ENCODE data around the gene NMU.
A peak's percentile ranks its signal among the peaks of the same experiment; 100 is the strongest.
"Not testable (repeated sequence)": the region's sequence is repeated elsewhere in the genome, so short reads cannot be mapped to it uniquely, and the experiment has no call there.

The NMU gene, protein sequence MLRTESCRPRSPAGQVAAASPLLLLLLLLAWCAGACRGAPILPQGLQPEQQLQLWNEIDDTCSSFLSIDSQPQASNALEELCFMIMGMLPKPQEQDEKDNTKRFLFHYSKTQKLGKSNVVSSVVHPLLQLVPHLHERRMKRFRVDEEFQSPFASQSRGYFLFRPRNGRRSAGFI

DNA sequence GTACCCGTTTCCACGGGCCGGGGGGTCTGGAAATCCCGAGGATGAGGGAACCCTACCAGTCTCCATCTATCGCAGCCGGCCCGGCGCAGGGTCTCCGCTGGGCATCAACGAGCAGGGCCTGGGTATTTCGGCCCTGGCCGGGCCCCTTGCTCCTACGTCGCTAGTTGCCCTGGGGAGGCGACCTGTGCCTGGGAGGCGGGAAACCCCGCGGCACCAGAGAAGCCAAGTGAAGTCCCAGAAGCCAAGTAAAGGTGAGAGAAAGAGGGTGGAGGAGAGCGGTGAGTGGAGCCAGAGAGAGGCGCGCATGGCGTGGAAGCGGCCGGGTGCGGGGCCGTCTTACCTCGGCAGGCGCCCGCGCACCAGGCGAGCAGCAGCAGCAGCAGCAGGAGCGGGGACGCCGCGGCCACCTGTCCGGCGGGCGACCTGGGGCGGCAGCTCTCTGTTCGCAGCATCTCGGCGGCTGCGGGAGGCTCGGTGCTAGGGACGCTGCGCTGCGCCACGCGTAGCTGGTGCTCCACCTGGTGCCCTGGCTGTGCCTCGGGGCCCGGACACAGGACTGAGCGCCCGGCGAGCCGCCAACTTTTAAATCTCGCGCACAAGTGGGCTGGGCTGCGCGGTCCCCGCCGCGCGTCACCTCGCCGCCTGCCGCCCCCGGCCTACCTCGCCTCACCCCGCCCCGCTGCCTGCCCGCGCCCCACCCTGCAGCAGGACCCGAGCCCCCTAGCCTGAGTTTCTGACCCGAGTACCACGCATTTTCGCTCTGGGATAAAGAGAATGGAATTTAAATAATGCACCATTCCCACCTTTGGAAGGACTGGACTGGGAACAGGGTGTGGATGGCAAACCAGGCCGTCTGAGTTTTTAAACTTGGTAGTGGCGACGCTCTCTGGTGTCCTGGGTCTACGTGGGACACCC, at the start of gene NMU:
NMU (minus strand) TSS at position 558 of the 915 bp plus-strand sequence; CDS start at position 452, 106 bp downstream.
- DNase-seq (ENCODE audit: low read depth in 2 of 2) = peak; percentile 19 to 28

DNA sequence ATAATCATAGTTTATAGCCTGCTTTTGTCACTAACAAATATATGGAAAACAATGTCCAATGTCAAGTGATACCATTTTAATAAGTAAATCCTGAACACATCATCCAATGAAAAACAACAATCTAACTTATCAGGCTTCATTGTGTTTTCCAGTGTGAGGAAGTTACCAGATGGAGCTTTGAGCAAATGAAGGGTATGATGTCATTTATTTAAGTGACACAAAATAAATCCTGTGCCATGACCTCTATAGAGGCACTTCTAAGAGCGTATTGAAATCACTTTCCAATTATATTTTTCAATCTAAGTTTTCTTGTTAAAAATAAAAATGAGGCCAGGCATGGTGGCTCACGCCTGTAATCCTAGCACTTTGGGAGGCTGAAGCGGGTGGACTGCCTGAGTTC, 48.2 kb upstream of the NMU start:
- DNase-seq (ENCODE audit: low read depth in 2 of 2) = no peak

DNA sequence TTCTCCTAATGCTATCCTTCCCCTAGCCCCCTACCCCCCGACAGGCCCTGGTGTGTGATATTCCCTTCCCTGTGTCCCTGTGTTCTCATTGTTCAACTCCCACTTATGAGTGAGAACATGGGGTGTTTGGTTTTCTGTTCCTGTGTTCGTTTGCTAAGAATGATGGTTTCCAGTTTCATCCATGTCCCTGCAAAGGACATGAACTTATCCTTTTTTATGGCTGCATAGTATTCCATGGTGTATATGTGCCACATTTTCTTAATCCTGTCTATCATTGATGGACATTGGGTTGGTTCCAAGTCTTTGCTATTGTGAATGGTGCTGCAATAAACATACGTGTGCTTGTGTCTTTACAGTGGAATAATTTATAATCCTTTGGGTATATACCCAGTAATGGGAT, 46.7 kb upstream of the NMU start:
- DNase-seq (ENCODE audit: low read depth in 2 of 2) = not testable (repeated sequence)

DNA sequence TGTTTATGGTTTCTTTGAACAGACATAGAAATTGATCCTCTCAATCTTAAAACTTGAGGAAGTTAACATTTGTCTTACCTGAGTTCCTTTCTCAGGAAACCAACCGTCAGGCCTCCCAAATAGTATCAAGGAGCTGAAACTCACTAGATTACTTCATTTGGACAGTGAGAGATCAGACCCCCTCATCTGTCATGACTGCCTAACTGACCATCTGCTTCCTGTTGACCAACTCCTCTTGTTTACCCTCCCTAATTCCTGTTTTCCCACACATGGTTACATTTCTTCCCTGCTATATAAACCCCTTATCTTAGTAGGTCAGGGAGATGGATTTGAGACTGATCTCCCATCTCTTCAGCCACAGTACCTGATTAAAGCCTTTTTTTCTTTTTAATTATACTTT, 46.2 kb upstream of the NMU start:
- DNase-seq (ENCODE audit: low read depth in 2 of 2) = no peak

DNA sequence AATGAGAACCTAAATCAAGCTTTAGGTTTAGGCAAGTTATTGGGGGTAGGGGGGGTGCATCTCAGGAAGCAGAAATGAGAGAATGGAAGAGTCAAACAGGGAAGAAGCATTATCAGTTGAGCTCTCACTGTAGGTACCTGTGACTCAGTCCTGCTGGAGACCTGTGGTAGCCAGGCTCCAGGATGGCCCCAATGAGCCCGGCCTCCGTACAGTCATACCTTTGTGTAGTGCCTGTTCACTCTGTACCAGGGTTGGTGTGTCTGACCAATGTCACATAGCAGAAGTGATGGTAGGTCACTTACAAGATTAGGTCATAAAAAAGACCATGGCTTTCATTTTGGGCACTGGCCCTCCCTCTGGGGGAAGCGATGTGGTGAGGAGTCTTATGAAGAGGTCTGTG, 45.3 kb upstream of the NMU start:
- DNase-seq (ENCODE audit: low read depth in 2 of 2) = no peak

DNA sequence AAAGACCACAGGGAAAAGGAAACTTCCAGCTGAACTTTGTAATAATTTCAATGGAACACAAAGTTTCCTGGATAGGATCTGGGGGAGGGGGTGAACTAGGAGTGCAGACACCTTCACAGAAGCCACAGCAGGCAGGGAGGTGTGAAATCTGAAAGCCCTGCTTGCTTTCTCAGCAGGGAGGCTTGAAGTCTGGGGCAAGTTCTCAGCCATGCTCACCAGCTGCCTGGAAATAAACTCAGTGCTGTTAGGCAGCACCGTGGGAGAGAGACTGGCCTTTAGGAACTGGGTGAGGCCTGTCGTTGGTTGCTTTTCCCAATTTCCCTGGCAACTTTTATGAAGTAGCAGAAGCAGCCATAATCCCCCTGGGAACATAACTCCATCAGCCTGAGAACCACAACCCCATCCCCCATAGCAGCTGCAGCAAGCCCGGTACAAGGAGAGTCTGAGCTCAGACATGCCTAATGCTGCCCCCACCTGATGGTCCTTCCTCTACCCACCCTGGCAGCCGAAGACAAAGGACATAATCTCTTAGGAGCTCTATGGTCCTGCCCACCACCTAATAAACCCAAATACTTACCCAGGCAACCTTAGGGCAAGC, 39.2 kb upstream of the NMU start:
- no peak for DNase-seq (ENCODE audit: low read depth in 2 of 2)

DNA sequence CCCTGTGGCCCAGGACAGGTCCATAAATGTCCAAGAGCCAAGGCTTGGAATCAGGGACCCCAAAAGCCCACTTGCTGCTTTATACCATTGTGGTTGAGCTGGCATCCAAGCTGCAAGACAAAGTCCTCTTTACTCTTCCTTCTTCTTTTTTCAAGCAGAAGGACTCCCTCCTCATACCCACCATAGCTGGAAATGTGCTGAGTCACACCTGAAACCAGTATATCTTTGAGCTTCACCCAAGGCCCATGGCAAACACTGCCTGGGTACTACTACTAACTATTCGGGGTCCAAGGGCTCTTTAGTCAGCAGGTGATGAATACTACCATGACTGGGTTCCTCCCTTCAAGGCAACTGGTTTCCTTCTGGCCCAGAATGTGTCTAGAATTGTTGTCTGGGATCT, 37.3 kb upstream of the NMU start:
- no peak for DNase-seq (ENCODE audit: low read depth in 2 of 2)

DNA sequence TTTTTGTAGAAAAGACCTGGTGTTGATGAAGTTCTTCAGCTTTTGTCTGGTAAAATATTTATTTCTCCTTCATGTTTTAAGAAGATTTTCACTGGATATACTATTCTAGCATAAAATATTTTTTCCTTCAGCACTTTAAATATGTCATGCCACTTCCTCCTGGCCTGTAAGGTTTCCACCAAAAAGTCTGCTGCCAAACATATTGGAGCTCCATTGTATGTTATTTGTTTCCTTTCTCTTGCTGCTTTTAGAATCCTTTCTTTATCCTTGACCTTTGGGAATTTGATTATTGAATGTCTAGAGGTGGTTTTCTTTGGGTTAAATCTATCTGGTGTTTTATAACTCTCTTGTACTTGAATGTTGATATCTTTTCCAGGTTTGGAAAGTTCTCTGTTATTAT, 35.6 kb upstream of the NMU start:
- DNase-seq (ENCODE audit: low read depth in 2 of 2) = no peak

DNA sequence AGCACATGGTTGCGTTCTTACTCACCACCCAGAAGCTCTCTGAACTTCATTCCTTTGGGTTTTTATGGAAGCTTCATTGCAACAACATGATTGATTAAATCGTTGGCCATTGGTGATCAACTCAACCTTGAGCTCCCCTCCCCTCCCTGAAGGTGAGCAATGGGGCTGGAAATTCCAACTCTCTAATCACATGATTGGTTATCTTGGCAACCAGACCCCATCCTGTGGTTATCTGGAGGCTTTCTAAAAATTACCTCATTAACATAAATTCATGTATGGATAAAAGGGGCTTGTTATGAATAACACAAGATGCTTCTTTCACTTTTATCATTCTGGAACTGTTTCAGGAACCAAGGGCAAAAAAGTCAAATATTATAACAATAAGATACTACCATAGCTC, 34.6 kb upstream of the NMU start:
- no peak for DNase-seq (ENCODE audit: low read depth in 2 of 2)

DNA sequence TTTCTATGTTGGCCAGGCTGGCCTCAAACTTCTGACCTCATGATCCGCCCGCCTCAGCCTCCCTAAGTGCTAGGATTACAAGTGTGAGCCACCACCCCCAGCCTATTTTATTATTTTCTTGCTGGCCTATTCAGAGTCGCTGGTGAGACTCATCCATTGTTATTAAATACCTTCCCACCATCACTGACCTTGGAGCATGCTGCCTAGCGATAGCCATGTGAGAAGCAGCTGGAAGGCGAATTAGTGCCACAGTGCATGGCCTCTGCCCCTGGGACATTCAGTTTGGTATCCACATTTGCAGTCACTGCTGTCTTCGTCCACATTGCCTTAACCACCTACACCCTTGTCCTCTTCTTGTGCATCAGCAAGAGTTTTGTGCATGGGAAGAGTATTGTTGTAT, 32.4 kb upstream of the NMU start:
- no peak for DNase-seq (ENCODE audit: low read depth in 2 of 2)

DNA sequence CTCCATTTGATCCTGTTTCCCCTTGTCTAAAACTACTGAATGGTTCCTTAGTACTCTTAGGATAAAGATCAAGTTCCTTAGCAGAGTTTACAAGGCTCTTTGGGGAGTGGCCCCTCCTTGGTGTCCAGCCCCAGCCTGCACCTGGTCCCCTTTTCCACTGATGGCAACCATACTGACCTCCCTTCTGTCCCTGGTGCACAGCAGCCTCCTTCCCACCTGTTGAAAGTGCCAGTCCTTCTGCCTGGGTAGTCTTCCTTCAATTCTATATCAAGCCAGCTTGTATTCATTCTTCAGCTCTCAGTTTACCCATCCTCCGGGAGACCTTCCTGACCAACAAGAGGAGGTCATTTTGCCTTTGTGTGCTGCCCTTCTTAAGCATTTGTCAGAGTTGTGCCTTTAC, 30.4 kb upstream of the NMU start:
- DNase-seq (ENCODE audit: low read depth in 2 of 2) = no peak

DNA sequence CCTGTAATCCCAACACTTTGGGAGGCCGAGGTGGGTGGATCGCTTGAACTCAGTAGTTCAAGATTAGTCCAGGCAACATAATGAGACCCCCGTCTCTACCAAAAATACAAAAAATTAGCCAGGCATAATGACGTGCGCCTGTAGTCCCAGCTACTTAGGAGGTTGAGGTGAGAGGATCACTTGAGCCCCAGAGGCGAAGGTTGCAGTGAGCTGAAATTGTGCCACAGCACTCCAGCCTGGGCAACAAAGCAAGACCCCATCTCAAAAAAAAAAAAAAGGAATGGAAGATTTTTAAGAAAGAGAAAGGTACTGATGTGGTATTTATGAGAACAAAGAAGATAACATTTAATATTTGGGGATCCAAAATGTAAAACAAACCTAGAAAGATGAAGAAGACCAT, 27.0 kb upstream of the NMU start:
- DNase-seq (ENCODE audit: low read depth in 2 of 2) = no peak

DNA sequence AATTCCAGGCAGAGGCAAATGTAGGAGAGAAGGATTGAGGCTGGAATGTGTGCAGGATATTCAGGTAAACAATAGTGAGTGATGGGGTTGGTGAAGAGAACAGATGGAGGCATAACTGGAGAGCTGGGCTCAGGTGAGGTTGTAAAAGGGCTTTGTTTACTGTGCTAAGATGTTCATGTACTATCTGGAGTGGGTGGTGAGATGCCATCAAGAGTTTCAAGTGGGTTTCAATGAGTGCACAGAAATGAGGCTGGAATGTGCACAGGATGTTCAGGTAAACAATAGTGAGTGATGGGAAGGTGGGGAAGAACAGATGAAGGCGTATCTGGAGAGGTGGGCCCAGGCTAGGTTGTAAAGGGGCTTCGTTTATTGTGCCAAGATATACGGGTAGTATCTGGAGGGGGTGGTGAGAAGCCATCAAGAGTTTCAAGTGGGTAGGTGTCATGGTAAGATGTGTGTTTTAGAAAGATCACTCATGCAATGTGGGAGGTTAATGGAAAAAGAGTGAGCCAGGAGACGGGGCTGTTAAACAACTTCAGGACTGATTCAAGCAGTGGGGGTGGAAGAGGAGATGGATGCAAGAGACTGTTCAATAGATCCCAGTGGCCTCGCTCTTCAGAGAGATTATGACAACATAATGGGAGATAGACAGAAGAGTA, 25.4 kb upstream of the NMU start:
- DNase-seq (ENCODE audit: low read depth in 2 of 2) = no peak

DNA sequence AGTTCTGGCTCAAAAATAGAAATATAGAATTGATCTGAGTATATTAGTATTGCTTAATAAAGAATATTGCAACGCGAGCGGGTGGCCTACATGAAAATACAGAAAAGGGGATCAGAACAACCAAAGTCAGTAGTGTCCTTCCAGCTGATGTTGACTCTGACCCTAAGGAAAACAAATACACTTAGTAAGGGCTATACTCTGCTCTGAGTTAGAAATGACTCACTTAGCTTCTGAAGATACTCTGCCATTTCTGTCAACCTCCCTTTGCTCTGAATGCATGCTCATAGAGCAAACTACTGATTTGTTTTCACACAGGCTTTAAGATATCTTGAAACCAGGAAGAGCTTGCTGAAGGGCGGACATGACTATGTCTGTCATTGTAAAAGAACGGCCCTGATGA, 22.6 kb upstream of the NMU start:
- no peak for DNase-seq (ENCODE audit: low read depth in 2 of 2)

DNA sequence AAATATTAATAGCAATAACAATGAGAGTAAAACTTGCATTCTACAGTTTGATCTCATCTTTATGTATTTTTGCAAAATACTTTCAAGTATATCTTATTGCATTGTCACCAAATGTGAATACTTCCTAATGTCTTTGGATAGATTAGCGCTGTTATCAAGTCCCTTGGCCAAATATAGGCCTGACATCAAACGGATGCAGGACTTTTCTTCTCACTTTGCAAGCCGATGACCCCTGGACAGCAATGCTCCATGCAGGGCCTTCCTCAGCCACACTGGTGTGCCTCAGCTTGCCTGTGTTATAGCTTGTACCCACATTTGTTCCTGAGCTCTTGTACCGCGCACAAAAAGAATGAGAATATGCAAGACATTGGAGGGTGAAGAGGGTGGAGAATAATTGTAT, 18.0 kb upstream of the NMU start:
- no peak for DNase-seq (ENCODE audit: low read depth in 2 of 2)

DNA sequence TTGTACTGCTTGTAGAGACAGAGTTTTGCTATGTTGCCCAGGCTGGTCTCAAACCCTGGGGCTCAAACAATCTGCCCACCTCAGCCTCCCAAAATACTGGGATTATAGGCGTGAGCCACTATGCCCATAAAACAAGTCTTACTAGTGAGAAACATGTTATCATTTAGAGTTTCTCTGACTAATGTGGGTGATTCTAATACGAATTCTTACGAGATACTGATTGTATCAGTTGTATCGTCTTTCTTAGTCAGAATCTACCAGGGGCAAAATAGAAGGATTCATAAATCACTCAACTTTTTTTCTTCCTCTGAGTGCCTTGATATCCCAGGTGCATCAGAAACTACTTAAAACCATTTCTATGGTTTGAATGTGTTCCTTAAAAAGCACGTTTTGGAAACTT, 14.4 kb upstream of the NMU start:
- no peak for DNase-seq (ENCODE audit: low read depth in 2 of 2)

DNA sequence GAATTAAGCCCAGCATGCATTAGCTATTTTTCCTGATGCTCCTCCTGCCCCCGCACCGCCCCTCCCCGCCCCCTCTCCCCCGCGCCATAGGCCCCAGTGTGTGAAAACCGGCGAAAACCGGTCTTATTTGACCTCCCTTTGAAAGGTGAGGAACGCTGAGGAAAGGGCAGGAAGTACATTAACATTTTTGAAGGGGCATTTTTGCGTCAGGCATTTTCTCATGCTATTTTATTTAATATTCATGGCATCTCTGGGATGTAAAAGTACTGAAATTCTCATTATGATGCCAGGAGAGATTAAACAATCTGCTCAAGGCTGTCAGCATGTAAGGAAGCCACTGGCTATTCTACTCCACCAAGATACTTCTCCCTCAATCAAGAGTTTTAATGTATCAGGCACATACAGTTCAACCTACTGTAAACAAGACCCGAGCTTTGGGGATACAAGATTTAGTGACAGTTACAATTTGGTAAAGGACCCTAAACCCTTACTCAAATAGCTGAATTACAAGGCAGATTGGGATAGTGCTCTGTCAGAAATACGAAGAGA, 1.2 kb upstream of the NMU start:
- no peak for DNase-seq (ENCODE audit: low read depth in 2 of 2)

DNA sequence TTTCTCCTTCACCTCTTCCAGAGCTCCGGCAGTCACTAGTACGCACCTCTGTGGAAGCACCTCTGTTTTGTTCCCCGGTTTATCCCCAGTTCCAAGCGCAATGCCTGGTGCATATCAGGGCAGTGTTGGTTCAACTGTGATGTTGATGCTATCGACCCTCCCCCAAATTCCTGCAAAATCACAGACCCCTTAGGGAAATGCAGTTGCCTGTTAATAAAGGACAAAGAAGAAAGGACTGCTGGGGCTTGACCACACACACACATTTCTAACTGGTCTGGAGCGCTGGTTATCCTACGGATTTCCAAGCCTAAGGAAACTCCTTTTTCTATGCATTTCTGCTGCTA, 530 bp upstream of the NMU start:
- no peak for DNase-seq (ENCODE audit: low read depth in 2 of 2)

DNA sequence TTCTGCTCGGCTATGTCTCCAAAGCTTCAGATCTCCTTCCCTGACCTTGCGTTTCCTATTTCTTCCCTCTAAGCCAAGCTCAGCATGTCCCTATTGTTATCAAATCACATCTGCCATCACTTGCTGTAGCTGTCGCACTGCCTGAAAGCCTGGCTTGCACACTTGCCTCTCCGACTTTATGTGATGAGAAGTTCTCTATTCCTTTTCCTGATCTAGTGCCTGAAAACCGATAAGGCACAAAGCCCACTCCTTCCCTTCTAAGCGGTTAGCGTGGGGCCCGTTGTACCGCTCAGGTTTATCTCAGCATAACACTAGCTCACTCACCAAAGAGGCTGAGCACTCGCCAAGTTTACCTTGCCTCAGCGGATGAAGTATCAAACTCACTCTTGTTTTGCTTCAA, 816 bp downstream of the NMU start:
- no peak for DNase-seq (ENCODE audit: low read depth in 2 of 2)

DNA sequence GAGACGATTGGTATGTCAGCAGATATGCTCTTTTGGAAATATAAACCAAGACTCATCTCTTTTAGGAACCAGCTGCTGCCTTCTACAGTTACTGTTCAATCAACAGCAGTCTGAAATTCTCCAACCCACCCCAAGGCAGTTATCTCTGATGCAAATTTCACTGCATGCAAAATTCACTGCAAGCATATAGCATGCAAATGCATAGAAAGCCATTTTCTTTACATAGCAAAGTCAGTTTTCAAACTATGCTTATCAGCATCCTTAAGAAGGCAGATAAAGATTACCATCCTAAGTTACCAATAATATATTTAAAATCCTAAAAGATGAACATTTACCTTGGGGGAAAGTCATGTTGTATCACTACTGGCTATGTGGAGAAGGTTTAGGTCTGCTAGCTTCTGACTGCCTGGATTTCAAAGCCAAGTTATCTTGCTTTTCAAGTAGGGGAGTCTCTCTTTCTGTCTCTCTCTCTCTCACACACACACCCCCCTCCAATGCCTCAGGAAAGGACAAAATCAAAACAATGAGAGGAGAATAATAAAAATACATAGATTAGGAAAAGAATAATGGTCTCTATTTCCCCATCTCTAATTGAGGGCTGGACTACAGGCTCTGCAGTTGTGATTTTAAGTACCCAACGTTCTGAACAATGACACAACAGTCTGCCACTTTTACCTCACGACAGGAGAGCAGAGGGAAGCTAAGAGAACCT, 1.5 kb downstream of the NMU start:
- no peak for DNase-seq (ENCODE audit: low read depth in 2 of 2)

DNA sequence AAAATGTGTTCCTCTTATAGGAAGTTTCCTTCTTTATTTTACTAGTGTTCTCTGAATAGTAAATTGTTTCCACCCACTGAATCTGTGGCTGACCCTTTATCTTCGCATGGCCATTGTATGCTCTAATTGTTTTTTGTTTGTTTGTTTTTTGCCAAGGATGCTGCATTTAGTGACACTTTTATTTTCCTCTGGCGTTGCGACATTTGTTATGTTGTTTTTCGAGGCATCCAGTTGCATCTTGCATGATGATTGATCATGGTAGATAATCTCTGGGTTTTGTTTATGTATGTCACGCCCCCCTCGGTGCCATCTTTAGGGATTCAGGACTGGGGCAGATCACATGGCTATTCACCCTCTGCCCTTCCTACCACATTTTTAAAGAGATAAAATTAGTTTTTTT, 2.2 kb downstream of the NMU start:
- no peak for DNase-seq (ENCODE audit: low read depth in 2 of 2)

DNA sequence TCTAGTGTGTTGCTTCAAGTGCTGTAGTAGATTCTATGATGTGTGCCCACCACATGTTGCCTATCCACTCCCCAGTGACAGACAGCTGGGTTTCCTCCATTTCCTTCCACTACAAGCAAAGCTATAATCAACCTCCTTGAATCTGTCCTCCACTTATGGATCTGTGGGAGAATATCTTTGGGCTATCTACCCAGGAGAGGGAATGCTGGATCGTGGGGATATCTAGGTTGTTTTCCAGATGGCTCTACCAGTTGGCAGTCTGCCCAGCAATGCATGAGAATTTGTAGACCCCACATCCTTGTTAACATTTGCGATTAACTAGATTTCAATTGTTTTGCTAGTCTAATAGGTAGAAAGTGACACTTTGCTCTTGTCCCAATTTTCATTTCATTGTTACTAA, 10.3 kb downstream of the NMU start:
- no peak for DNase-seq (ENCODE audit: low read depth in 2 of 2)
